ENCODE measurements around the gene GBP6. TPM values are rescaled to one million over a fixed set of nuclear protein-coding genes. Genes with fewer than 3 reads are reported as not detected.
A peak's percentile ranks its signal among the peaks of the same experiment; 100 is the strongest.
"Not testable (repeated sequence)": the region's sequence is repeated elsewhere in the genome, so short reads cannot be mapped to it uniquely, and the experiment has no call there.

GBP6 gene
- total RNA-seq, 1 donor from 2014 or later, result under 0.01 TPM

GRCh38 chr1:89367221-89367620, 3.4 kb downstream of the GBP6 start:
- no peak for DNase-seq (ENCODE audit: low read depth)

GRCh38 chr1:89369331-89369730, 5.5 kb downstream of the GBP6 start:
- DNase-seq (ENCODE audit: low read depth), result no peak

- not testable (repeated sequence) for DNase-seq (ENCODE audit: low read depth)
These were observed 10.0 kb downstream of the GBP6 start for GRCh38 chr1:89373810-89374209.

- no peak for DNase-seq (ENCODE audit: low read depth)
These were observed 14.1 kb downstream of the GBP6 start for GRCh38 chr1:89378001-89378400.

- DNase-seq (ENCODE audit: low read depth), result no peak
These were observed 17.8 kb downstream of the GBP6 start for GRCh38 chr1:89381618-89382017.

GRCh38 chr1:89382479-89382878, 18.6 kb downstream of the GBP6 start:
- no peak for DNase-seq (ENCODE audit: low read depth)

GRCh38 chr1:89383185-89383584, 19.3 kb downstream of the GBP6 start:
- DNase-seq (ENCODE audit: low read depth), result no peak

- no peak for DNase-seq (ENCODE audit: low read depth)
These were observed 26.8 kb downstream of the GBP6 start for GRCh38 chr1:89390707-89391106.

GRCh38 chr1:89391686-89392085, 27.8 kb downstream of the GBP6 start:
- DNase-seq (ENCODE audit: low read depth), result no peak

- no peak for DNase-seq (ENCODE audit: low read depth)
These were observed 31.0 kb downstream of the GBP6 start for GRCh38 chr1:89394851-89395250.

- DNase-seq (ENCODE audit: low read depth), result no peak
These were observed 33.0 kb downstream of the GBP6 start for GRCh38 chr1:89396902-89397301.

- DNase-seq (ENCODE audit: low read depth), result no peak
These were observed 41.5 kb downstream of the GBP6 start for GRCh38 chr1:89405275-89405929.

GRCh38 chr1:89407360-89407759, 43.5 kb downstream of the GBP6 start:
- DNase-seq (ENCODE audit: low read depth), result peak; percentile 86

- DNase-seq (ENCODE audit: low read depth), result not testable (repeated sequence)
These were observed 43.9 kb downstream of the GBP6 start for GRCh38 chr1:89407768-89408167.

- DNase-seq (ENCODE audit: low read depth), result no peak
These were observed 61.2 kb downstream of the GBP6 start for GRCh38 chr1:89425056-89425455.

- DNase-seq (ENCODE audit: low read depth), result no peak
These were observed 65.2 kb downstream of the GBP6 start for GRCh38 chr1:89429062-89429461.

- DNase-seq (ENCODE audit: low read depth), result not testable (repeated sequence)
These were observed 65.8 kb downstream of the GBP6 start for GRCh38 chr1:89429681-89430080.

- no peak for DNase-seq (ENCODE audit: low read depth)
These were observed 69.6 kb downstream of the GBP6 start for GRCh38 chr1:89433421-89433820.

GRCh38 chr1:89434058-89434780, 70.4 kb downstream of the GBP6 start:
- DNase-seq (ENCODE audit: low read depth), result not testable (repeated sequence)
